ENCODE measurements around the gene MTHFD1L. TPM values are rescaled to one million over a fixed set of nuclear protein-coding genes. Genes with fewer than 3 reads are reported as not detected.
"Not testable (repeated sequence)": the region's sequence is repeated elsewhere in the genome, so short reads cannot be mapped to it uniquely, and the experiment has no call there.

The MTHFD1L gene
- total and polyA plus RNA-seq, 5 experiments from 2014 or later: 3.8 to 20.1 (median 8.3) TPM

DNA sequence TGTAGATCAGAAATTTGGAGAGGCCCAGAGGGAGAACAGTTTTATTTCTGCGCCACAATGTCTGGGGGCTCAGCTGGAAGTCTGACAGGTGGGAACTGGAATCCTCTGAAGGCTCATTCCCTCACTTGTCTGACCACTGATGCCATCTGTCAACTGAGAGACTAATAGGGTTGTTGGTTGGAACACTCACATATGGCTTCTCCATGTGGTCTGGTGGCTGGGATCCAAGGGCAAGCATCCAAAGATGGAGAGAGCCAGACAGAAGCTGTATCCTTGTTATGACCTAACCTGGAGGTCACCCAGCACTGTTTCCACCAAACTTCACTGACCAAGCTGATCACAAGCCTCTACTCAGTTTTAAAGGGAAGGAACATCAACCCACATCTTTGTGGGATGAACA lies 256.4 kb downstream of the MTHFD1L start:
- POLR2A ChIA-PET: interaction anchor here (0.5 kb wide), 1 partner anchor 309 kb away, joined by 3 read pairs; no protein-coding TSS in a partner anchor
- Mint-ChIP-seq H3K4me3 (no peak overlapping the region), H3K27me3 (peaks cover 0 to 4% (median 0%) of the 10 kb centered on the region in 5 donors), H3K9me3 (peaks cover 0 to 2% (median 0%) of the 10 kb centered on the region in 9 donors), H3K27ac (peak overlapping the region in 1 of 10 donors; percentile 30), H3K4me1 (peaks cover 0 to 3% (median 0%) of the 10 kb centered on the region in 4 donors), H3K36me3 (peaks cover 0 to 2% (median 0%) of the 10 kb centered on the region in 3 donors)
- DNase-seq: no peak
- no peak for ATAC-seq

DNA sequence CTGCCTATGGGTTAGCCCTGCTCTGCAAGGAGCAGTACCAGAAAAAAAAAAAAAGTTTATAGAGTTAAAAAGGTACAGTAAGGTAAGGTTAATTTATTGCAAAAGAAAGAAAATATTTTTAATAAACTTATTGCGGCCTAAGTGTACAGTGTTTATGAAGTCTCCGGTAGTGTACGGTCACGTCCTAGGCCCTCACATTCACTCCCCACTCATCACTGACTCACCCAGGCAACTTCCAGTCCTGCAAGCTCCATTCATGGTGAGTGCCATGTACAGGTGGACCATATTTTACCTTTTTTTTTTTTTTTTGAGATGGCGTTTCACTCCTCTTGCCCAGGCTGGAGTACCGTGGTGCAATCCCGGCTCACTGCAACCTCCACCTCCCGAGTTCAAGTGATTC lies 258.1 kb downstream of the MTHFD1L start:
- H3K27me3 Mint-ChIP-seq, H3K36me3 Mint-ChIP-seq, POLR2A ChIA-PET, H3K4me3 Mint-ChIP-seq, ATAC-seq, H3K4me1 Mint-ChIP-seq, DNase-seq, H3K27ac Mint-ChIP-seq: not testable (repeated sequence)
- peaks cover 0 to 11% (median 0%) of the 10 kb centered on the region in 9 donors for H3K9me3 Mint-ChIP-seq

DNA sequence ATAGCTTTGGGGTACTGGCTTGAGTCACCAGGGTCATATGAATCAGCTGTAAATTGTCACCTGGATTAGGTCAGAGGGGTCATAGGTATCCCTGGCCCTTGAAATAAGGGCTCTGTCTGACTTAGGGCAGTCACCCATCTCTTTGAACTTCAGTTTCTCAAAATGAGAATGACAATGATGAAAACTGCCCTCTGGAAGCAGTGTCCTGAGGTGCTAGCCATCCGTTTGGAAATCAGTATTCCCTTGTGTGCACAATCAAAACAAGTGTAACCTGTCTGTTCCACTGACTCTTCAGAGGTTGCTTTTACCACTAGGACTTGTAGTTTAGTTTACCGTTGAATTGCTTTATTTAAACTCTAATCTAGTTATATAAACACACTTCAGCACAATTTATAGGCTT lies 259.7 kb downstream of the MTHFD1L start:
- H3K36me3 Mint-ChIP-seq, H3K4me1 Mint-ChIP-seq, ATAC-seq, DNase-seq, POLR2A ChIA-PET, H3K27me3 Mint-ChIP-seq, H3K27ac Mint-ChIP-seq, H3K4me3 Mint-ChIP-seq: not testable (repeated sequence)
- H3K9me3 Mint-ChIP-seq: peaks cover 0 to 11% (median 0%) of the 10 kb centered on the region in 9 donors

DNA sequence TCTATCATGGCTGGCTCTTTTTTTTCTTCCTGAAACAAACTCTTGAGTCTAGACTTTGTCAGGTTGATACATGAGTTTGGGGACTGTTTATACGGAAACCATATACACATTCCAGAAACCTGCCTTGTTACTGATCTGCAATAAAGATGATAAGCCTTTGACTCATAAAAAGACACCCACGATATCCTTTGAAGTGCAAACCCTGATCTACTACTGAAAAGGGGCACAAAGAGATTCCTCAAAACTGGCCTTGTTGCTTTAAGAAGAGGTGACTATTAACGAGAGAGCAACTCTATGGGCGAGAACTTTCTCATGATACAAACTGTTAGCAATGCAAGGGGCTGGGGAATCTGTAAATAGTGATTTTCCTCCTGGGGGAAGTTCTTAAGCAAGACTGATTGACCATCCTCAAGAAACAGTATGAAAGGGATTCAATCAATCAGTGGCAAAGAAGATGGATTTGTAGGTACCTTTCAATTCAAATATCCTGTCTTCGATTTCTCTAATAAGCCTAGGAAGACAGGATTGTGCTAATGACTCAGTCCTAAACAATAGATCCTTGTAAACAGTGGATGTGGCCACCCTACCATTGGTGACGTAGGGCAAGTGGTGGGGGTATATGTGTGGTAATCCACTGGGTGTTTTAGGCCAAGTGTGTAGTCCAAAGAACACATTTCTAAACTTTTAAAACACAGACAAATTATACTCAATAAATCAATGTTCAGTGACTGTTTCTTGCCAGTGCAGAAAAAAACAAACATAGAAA lies 260.3 kb downstream of the MTHFD1L start:
- H3K36me3 Mint-ChIP-seq, POLR2A ChIA-PET: not testable (repeated sequence)

DNA sequence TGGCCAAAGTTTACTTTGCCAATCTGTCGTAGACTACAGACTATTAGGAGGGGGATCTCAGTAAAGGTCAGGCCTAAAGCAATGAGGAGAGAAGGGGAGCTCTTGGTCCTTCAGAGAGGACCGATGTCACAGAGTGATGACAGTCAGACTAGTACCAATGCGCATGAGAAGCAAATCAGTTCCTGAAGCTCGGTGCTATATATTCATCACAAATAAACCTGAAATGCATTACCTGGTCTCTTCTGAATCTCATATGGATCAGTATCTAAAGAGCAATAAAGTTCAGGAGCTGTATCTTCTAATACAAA lies 260.9 kb downstream of the MTHFD1L start:
- H3K27me3 Mint-ChIP-seq: not testable (repeated sequence)

More for the DNA sequence above, 260.3 kb downstream of the MTHFD1L start:
- not testable (repeated sequence) for H3K4me1 Mint-ChIP-seq, H3K27me3 Mint-ChIP-seq, H3K27ac Mint-ChIP-seq, ATAC-seq, DNase-seq, H3K4me3 Mint-ChIP-seq
- peaks cover 0 to 11% (median 0%) of the 10 kb centered on the region in 9 donors for H3K9me3 Mint-ChIP-seq

DNA sequence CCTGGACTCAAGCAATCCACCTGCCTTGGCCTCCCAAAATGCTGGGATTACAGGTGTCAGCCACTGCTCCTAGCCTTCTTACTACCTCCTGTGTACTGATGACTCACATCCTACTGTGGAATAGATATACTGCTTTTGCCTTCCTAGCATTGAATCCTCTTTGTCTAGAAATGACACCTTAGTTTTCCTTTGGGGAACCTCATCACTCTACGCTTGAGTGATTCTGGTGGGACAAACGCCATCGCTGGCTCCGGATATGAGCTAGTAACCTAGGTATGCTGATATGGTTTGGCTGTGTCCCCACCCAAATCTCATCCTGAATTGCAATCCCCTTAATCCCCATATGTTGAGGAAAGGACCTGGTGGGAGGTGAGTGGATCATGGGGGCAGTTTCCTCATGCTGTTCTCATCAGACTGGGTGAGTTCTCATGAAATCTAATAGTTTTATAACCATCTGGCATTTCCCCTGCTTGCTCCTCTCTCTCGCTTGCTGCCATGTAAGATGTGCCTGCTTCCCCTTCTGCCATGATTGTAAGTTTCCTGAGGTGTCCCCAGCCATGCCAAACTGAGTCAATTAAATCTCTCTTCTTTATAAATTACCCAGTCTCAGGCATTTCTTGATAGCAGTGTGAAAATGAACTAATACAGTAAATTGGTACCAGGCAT lies 261.8 kb downstream of the MTHFD1L start:
- ATAC-seq, H3K4me1 Mint-ChIP-seq, DNase-seq, H3K36me3 Mint-ChIP-seq, H3K27ac Mint-ChIP-seq, H3K4me3 Mint-ChIP-seq, H3K27me3 Mint-ChIP-seq, POLR2A ChIA-PET: not testable (repeated sequence)
- H3K9me3 Mint-ChIP-seq: peaks cover 0 to 11% (median 0%) of the 10 kb centered on the region in 9 donors

More for the DNA sequence above, 260.9 kb downstream of the MTHFD1L start:
- H3K36me3 Mint-ChIP-seq, H3K4me1 Mint-ChIP-seq, H3K4me3 Mint-ChIP-seq, H3K27ac Mint-ChIP-seq, ATAC-seq, DNase-seq, POLR2A ChIA-PET: not testable (repeated sequence)
- peaks cover 0 to 11% (median 0%) of the 10 kb centered on the region in 9 donors for H3K9me3 Mint-ChIP-seq

DNA sequence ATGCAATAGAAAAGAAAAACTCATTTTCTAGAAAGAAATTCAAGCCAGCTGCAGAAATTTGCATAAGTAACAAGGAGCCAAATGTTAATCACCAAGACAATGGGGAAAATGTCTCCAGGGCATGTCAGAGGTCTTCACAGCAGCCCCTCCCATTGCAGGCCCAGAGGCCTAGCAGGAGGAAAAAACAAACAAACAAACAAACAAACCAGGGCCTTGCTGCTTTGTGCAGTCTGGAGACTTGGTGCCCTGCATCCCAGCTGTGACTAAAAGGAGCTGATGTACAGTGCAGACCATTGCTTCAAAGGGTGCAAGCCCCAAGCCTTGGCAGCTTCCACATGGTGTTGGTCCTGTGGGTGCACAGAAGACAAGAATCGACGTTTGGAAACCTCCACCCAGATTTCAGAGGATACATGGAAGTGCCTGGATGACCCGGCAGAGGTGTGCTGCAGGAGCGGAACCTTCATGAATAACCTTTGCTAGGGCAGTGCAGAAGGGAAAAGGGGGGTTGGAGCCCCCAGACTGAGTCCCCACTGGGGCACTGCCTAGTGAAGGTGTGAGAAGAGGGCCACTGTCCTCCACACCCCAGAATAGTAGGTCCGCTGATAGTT lies 263.4 kb downstream of the MTHFD1L start:
- peaks cover 0 to 2% (median 0%) of the 10 kb centered on the region in 5 donors for H3K27me3 Mint-ChIP-seq
- H3K36me3 Mint-ChIP-seq: peaks cover 0 to under 1% (median 0%) of the 10 kb centered on the region in 3 donors
- POLR2A ChIA-PET: no interaction called here
- H3K27ac Mint-ChIP-seq: no peak overlapping the region
- no peak overlapping the region for H3K4me3 Mint-ChIP-seq
- peaks cover 0 to 15% (median 2%) of the 10 kb centered on the region in 9 donors for H3K9me3 Mint-ChIP-seq
- no peaks in the 10 kb centered on the region for H3K4me1 Mint-ChIP-seq
- ATAC-seq (no peak), DNase-seq (no peak)

DNA sequence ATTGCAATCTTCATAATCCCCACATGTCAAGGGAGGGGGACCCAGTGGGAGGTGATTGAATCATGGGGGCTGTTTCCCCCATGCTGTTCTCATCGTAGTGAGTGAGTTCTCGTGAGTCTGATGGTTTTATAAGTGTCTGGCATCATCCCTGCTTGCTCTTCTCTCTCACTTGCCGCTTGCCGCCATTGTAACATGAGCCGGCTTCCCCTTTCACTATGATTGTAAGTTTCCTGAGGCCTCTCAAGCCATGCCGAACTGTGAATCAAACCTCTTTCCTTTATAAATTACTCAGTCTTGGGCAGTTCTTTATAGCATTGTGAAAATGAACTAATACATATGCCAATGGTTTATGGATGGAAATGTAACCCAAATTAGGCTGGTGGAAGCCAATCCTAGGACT lies 264.8 kb downstream of the MTHFD1L start:
- H3K27me3 Mint-ChIP-seq: peaks cover 0 to 4% (median 2%) of the 10 kb centered on the region in 5 donors
- H3K36me3 Mint-ChIP-seq: peaks cover 0 to 6% (median 0%) of the 10 kb centered on the region in 3 donors
- ATAC-seq (no peak), DNase-seq (no peak)
- H3K27ac Mint-ChIP-seq: no peak overlapping the region
- no peaks in the 10 kb centered on the region for H3K4me1 Mint-ChIP-seq
- POLR2A ChIA-PET: no interaction called here
- H3K9me3 Mint-ChIP-seq: peaks cover 0 to 24% (median 3%) of the 10 kb centered on the region in 9 donors
- H3K4me3 Mint-ChIP-seq: no peak overlapping the region

GRCh38 chr6:151131324-151132007 lies 266.0 kb downstream of the MTHFD1L start:
- no peak for ATAC-seq
- Mint-ChIP-seq H3K27me3 (peaks cover 0 to 4% (median 2%) of the 10 kb centered on the region in 5 donors), H3K4me1 (no peaks in the 10 kb centered on the region)

DNA sequence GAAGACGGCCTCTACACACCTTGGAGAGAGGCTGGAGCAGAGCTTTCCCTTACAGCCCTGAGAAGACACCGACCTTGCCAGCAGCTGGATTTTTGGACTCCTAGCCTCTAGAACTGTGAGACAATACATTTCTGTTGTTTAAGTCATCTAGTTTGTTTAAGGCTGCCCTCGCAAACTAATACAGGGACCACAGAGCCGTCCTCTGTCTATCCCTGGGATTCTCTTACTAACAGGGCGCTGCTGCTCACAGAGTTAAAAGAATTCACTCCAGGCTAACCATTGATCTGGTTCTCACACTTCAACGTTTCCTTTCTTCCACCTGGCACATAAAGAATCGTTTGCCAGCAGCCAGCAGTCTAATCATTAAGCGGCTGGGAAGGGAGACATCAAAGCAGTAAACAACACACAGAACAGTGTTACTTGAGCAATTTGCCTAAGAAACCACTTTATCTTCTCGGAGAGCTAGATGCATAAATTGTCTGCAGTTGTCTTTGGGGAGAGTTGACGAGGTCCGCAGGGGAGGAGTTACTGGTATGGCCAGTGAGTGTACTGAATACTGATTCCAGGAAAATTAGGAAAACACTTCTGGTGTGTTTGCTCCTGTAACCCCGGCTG lies 270.7 kb downstream of the MTHFD1L start:
- ATAC-seq (no peak), DNase-seq (no peak)
- Mint-ChIP-seq H3K9me3 (peaks cover 0 to 13% (median 3%) of the 10 kb centered on the region in 9 donors), H3K27me3 (peaks cover 2 to 8% (median 5%) of the 10 kb centered on the region in 5 donors), H3K36me3 (peaks cover 0 to 6% (median 0%) of the 10 kb centered on the region in 3 donors), H3K4me1 (no peaks in the 10 kb centered on the region), H3K4me3 (no peak overlapping the region), H3K27ac (no peak overlapping the region)
- POLR2A ChIA-PET: no interaction called here

More at GRCh38 chr6:151131324-151132007, 266.0 kb downstream of the MTHFD1L start:
- DNase-seq: no peak
- H3K9me3 Mint-ChIP-seq: peaks cover 0 to 24% (median 3%) of the 10 kb centered on the region in 9 donors
- no peak overlapping the region for H3K27ac Mint-ChIP-seq
- H3K4me3 Mint-ChIP-seq: no peak overlapping the region
- POLR2A ChIA-PET: no interaction called here
- peaks cover 0 to 6% (median 0%) of the 10 kb centered on the region in 3 donors for H3K36me3 Mint-ChIP-seq

GRCh38 chr6:151137542-151137941 lies 272.0 kb downstream of the MTHFD1L start:
- Mint-ChIP-seq H3K27me3 (peaks cover 2 to 8% (median 5%) of the 10 kb centered on the region in 5 donors), H3K4me3 (no peak overlapping the region), H3K9me3 (peaks cover 0 to 13% (median 2%) of the 10 kb centered on the region in 9 donors), H3K4me1 (no peaks in the 10 kb centered on the region), H3K36me3 (peaks cover 0 to 6% (median 0%) of the 10 kb centered on the region in 3 donors), H3K27ac (no peak overlapping the region)
- ATAC-seq: no peak
- no peak for DNase-seq
- POLR2A ChIA-PET: no interaction called here

DNA sequence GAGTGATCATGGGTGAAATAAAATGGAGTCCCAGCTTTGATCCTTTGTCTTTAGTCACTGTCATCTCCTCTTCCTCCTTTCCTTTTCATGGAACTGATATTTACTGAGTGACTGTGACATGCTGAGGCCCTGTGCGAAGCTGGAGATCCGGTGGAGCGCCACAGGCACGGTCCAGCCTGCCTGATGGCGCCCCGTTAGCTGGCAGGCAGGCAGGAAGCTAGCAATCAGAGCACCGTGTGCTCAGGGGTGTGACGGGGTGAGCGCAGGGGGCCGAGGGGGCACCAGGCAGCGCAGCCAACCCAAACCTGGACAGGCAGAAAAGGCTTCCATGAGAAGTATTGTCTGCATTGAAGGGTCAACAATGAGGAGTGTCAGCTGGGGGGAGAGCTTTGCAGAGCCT lies 274.0 kb downstream of the MTHFD1L start:
- Mint-ChIP-seq H3K4me1 (peaks cover 0 to 1% (median 0%) of the 10 kb centered on the region in 4 donors), H3K4me3 (no peak overlapping the region), H3K27me3 (peaks cover 0 to 8% (median 4%) of the 10 kb centered on the region in 5 donors), H3K9me3 (peaks cover 0 to 3% (median 0%) of the 10 kb centered on the region in 9 donors), H3K36me3 (no peaks in the 10 kb centered on the region), H3K27ac (no peak overlapping the region)
- ATAC-seq (no peak), DNase-seq (no peak)
- POLR2A ChIA-PET: no interaction called here
